GM21529 (cell line): ENCODE results near the gene CSTF1.

ENCODE experiments used
- ATAC-seq: cut with Tn5 transposase; IDR thresholded peaks from one replicate; pipeline ENCODE4 v1.9.1; 2021; ENCODE audit not compliant: unreplicated experiment

CSTF1 gene

GRCh38 chr20:56426926-56427325 is 34.5 kb downstream of the CSTF1 start:
- no peak for ATAC-seq

- no peak for ATAC-seq
Measured at GRCh38 chr20:56427797-56428196, 35.4 kb downstream of the CSTF1 start.

- ATAC-seq = no peak
Measured at GRCh38 chr20:56428410-56428809, 36.0 kb downstream of the CSTF1 start.

GRCh38 chr20:56428881-56429280 is 36.4 kb downstream of the CSTF1 start:
- ATAC-seq = no peak

GRCh38 chr20:56429502-56429901 is 37.1 kb downstream of the CSTF1 start:
- ATAC-seq = no peak

GRCh38 chr20:56429941-56430340 is 37.5 kb downstream of the CSTF1 start:
- ATAC-seq = no peak

GRCh38 chr20:56430461-56430860 is 38.0 kb downstream of the CSTF1 start:
- no peak for ATAC-seq

- ATAC-seq = no peak
Measured at GRCh38 chr20:56430957-56431356, 38.5 kb downstream of the CSTF1 start.

GRCh38 chr20:56431471-56431870 is 39.0 kb downstream of the CSTF1 start:
- no peak for ATAC-seq

GRCh38 chr20:56433221-56433879 is 40.9 kb downstream of the CSTF1 start:
- no peak for ATAC-seq

GRCh38 chr20:56433880-56434255 is 41.4 kb downstream of the CSTF1 start:
- no peak for ATAC-seq

- ATAC-seq = no peak
Measured at GRCh38 chr20:56437196-56437960, 44.9 kb downstream of the CSTF1 start.

- no peak for ATAC-seq
Measured at GRCh38 chr20:56438284-56438683, 45.8 kb downstream of the CSTF1 start.

GRCh38 chr20:56439771-56440291 is 47.4 kb downstream of the CSTF1 start:
- ATAC-seq = no peak

- no peak for ATAC-seq
Measured at GRCh38 chr20:56440346-56441007, 48.0 kb downstream of the CSTF1 start.

GRCh38 chr20:56442389-56443365 is 50.2 kb downstream of the CSTF1 start:
- ATAC-seq = no peak

- ATAC-seq = no peak
Measured at GRCh38 chr20:56443654-56444540, 51.5 kb downstream of the CSTF1 start.

GRCh38 chr20:56445130-56445529 is 52.7 kb downstream of the CSTF1 start:
- ATAC-seq = no peak

GRCh38 chr20:56445540-56445939 is 53.1 kb downstream of the CSTF1 start:
- no peak for ATAC-seq

- ATAC-seq = no peak
Measured at GRCh38 chr20:56447227-56447626, 54.8 kb downstream of the CSTF1 start.
